ENCODE results near the gene POFUT2. TPM values are rescaled to one million over a fixed set of nuclear protein-coding genes. Genes with fewer than 3 reads are reported as not detected.
A peak's percentile ranks its signal among the peaks of the same experiment; 100 is the strongest.

POFUT2 gene
- total and polyA plus RNA-seq, 2 donors from 2014 or later = 18.3 to 30.2 TPM

- Histone ChIP-seq H3K36me3 (ENCODE audit: control insufficient read depth in 2 of 3, insufficient read depth in 3 of 3, low read length in 3 of 3) (peaks cover 7 to 44% (median 23%) of the 10 kb centered on the region in 3 donors), H3K9ac (ENCODE audit: low read length in 3 of 3) (no peak overlapping the region), H3K9me3 (ENCODE audit: control insufficient read depth in 2 of 3, insufficient read depth in 1 of 3, low read length in 3 of 3) (no peaks in the 10 kb centered on the region), H3K27ac (ENCODE audit: low read depth in 2 of 2, low read length in 2 of 2) (no peak overlapping the region), H3K27me3 (ENCODE audit: control insufficient read depth, insufficient read depth, low read length) (no peaks in the 10 kb centered on the region), H3K4me1 (ENCODE audit: control insufficient read depth in 2 of 3, insufficient read depth in 2 of 3, low read depth in 1 of 3, low read length in 3 of 3) (peaks cover 0 to 3% (median 0%) of the 10 kb centered on the region in 3 donors), H3K4me3 (ENCODE audit: low read length in 3 of 3) (no peak overlapping the region)
- TF ChIP-seq, protein P1, sequence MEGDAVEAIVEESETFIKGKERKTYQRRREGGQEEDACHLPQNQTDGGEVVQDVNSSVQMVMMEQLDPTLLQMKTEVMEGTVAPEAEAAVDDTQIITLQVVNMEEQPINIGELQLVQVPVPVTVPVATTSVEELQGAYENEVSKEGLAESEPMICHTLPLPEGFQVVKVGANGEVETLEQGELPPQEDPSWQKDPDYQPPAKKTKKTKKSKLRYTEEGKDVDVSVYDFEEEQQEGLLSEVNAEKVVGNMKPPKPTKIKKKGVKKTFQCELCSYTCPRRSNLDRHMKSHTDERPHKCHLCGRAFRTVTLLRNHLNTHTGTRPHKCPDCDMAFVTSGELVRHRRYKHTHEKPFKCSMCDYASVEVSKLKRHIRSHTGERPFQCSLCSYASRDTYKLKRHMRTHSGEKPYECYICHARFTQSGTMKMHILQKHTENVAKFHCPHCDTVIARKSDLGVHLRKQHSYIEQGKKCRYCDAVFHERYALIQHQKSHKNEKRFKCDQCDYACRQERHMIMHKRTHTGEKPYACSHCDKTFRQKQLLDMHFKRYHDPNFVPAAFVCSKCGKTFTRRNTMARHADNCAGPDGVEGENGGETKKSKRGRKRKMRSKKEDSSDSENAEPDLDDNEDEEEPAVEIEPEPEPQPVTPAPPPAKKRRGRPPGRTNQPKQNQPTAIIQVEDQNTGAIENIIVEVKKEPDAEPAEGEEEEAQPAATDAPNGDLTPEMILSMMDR (IDR thresholded peaks at IDR 0.05; ENCODE audit: borderline replicate concordance, extremely low read depth, insufficient read depth) = no peak
- peak in 3 of 5 donors; percentile 8 to 52 (median 20) for DNase-seq
- FAIRE-seq = no peak
- intact Hi-C loops (cut with DNase I) = no loop called here
These were observed 21.8 kb downstream of the POFUT2 start for GRCh38 chr21:45265721-45266517.

GRCh38 chr21:45264912-45265515 lies 22.7 kb downstream of the POFUT2 start:
- Histone ChIP-seq H3K27ac (ENCODE audit: low read depth in 2 of 2, low read length in 2 of 2) (no peak overlapping the region), H3K4me1 (ENCODE audit: control insufficient read depth in 2 of 3, insufficient read depth in 2 of 3, low read depth in 1 of 3, low read length in 3 of 3) (peaks cover 0 to 3% (median 0%) of the 10 kb centered on the region in 3 donors), H3K36me3 (ENCODE audit: control insufficient read depth in 2 of 3, insufficient read depth in 3 of 3, low read length in 3 of 3) (peaks cover 3 to 38% (median 20%) of the 10 kb centered on the region in 3 donors), H3K9me3 (ENCODE audit: control insufficient read depth in 2 of 3, insufficient read depth in 1 of 3, low read length in 3 of 3) (no peaks in the 10 kb centered on the region), H3K4me3 (ENCODE audit: low read length in 3 of 3) (no peak overlapping the region), H3K9ac (ENCODE audit: low read length in 3 of 3) (no peak overlapping the region), H3K27me3 (ENCODE audit: control insufficient read depth, insufficient read depth, low read length) (no peaks in the 10 kb centered on the region)
- intact Hi-C loops (cut with DNase I) = no loop called here
- TF ChIP-seq, protein P1 (IDR thresholded peaks at IDR 0.05; ENCODE audit: borderline replicate concordance, extremely low read depth, insufficient read depth) = no peak
- FAIRE-seq (no peak), DNase-seq (peak in 3 of 5 donors; percentile 5 to 75 (median 18))

- no peak for FAIRE-seq
- DNase-seq = peak in 2 of 5 donors; percentile 27 to 46
- intact Hi-C loops (cut with DNase I) = no loop called here
- Histone ChIP-seq H3K4me1 (ENCODE audit: control insufficient read depth in 2 of 3, insufficient read depth in 2 of 3, low read depth in 1 of 3, low read length in 3 of 3) (peaks cover 0 to 3% (median 0%) of the 10 kb centered on the region in 3 donors), H3K4me3 (ENCODE audit: low read length in 3 of 3) (no peak overlapping the region), H3K9ac (ENCODE audit: low read length in 3 of 3) (no peak overlapping the region), H3K27ac (ENCODE audit: low read depth in 2 of 2, low read length in 2 of 2) (no peak overlapping the region), H3K9me3 (ENCODE audit: control insufficient read depth in 2 of 3, insufficient read depth in 1 of 3, low read length in 3 of 3) (no peaks in the 10 kb centered on the region), H3K27me3 (ENCODE audit: control insufficient read depth, insufficient read depth, low read length) (no peaks in the 10 kb centered on the region), H3K36me3 (ENCODE audit: control insufficient read depth in 2 of 3, insufficient read depth in 3 of 3, low read length in 3 of 3) (peaks cover 2 to 35% (median 20%) of the 10 kb centered on the region in 3 donors)
- TF ChIP-seq, protein P1 (IDR thresholded peaks at IDR 0.05; ENCODE audit: borderline replicate concordance, extremely low read depth, insufficient read depth) = no peak
These were observed 23.4 kb downstream of the POFUT2 start for GRCh38 chr21:45264146-45264911.
